ENCODE data around the gene USP11.
"Not testable (repeated sequence)": the region's sequence is repeated elsewhere in the genome, so short reads cannot be mapped to it uniquely, and the experiment has no call there.

USP11 gene

DNA sequence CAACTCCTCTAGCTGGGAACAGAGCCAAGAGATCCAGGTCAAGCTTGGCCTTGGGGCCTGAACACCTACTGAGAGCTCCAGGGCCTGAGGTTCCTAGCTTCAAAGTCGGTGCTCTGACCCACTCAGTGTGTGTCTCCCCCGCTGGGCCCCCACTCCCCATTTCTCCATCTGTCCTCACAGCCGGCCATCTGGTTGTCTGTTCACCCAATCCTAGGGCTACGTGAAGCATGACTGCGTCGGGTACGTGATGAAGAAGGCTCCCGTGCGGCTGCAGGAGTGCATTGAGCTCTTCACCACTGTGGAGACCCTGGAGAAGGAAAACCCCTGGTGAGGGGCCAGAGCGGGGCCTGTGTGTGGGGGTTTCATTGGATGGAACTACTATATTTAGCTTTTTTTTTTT, 12.3 kb downstream of the USP11 start:
- DNase-seq (ENCODE audit: low read depth, low spot score): no peak

DNA sequence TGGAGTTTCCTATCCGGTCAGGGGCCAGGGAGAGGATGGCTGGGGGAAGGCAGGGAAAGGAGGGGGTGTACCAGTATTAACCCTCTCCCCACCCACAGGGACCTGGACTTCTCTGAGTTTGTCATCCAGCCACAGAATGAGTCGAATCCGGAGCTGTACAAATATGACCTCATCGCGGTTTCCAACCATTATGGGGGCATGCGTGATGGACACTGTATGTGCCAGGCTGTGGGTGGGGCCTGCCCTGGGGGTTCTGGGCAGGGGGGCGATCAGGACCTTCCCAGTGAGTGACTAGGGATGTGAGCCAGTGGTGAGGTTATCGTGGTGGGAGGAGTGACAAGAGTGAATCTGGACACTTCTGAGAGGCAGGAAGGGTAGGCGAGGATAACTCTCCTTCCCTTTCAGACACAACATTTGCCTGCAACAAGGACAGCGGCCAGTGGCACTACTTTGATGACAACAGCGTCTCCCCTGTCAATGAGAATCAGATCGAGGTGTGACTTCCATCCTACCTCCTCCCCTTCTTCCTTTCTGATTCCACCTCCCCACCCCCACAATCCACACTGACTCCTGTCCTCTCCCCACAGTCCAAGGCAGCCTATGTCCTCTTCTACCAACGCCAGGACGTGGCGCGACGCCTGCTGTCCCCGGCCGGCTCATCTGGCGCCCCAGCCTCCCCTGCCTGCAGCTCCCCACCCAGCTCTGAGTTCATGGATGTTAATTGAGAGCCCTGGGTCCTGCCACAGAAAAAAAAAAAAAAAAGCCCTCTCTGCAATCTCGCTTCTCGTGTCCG, 14.6 kb downstream of the USP11 start:
- DNase-seq (ENCODE audit: low read depth, low spot score): no peak

DNA sequence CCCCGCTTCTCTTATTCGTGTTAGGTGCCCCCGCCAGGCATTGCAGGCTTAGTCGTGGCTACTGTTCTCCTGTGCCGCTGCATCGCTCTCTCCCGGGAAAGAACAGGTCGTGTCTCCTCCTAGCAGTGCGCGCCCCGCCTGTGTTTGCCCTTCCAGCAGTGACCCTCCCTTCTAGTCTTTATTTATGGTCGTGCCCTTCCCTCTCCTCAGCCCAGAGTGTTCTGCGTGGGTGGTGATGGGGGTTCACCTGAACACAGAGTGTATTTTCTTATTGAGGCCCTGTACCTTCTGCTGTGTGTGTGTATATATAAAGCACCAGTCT, 15.2 kb downstream of the USP11 start:
- DNase-seq (ENCODE audit: low read depth, low spot score): no peak

DNA sequence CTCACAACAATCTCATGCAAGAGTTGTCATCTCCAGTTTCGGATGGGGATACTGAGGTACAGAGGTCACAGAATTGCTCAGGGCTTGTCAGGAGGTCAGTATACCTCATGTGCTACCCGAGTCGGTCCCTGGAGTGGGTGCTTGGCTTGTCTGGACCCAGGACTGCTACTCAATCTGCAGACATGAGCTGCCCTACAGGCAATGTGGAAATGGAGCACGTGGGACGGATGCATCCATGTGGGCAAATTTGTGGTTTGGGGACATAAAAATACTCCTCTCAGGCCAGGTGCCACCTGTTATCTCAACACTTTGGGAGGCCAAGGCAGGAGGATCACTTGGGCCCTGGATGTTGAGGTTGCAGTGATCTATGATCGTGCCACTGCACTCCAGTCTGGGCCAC, 15.8 kb downstream of the USP11 start:
- DNase-seq (ENCODE audit: low read depth, low spot score): no peak

DNA sequence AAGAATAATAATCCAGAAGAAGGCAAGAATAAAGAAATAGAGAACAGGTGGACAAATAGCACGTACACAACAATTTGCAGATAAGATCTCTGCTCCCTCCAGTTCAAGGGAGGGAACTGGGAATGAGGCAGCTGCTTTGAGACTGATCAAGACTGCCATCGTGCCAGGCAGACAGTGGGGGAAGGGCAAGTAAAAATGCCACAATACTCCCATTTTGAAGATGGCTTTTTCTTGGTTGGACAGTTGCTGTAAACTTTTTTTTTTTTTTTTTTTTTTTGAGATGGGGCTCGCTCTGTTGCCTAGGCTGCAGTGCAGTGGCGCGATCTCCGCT, 17.2 kb downstream of the USP11 start:
- DNase-seq (ENCODE audit: low read depth, low spot score): no peak

DNA sequence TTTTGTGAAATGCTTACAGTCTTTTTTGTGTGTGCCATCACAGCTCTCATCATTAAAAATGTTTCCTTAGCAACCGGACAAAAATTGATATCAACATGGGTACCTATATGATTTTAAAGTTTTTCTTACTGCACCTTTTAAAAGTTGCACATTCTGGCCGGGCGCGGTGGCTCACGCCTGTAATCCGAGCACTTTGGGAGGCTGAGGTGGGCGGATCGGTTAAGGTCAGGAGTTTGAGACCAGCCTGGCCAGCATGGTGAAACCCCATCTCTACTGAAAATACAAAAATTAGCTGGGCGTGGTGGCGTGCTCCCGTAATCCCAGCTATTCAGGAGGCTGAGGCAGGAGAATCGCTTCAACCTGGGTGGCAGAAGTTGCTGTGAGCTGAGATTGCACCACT, 24.8 kb downstream of the USP11 start:
- not testable (repeated sequence) for DNase-seq (ENCODE audit: low read depth, low spot score)

DNA sequence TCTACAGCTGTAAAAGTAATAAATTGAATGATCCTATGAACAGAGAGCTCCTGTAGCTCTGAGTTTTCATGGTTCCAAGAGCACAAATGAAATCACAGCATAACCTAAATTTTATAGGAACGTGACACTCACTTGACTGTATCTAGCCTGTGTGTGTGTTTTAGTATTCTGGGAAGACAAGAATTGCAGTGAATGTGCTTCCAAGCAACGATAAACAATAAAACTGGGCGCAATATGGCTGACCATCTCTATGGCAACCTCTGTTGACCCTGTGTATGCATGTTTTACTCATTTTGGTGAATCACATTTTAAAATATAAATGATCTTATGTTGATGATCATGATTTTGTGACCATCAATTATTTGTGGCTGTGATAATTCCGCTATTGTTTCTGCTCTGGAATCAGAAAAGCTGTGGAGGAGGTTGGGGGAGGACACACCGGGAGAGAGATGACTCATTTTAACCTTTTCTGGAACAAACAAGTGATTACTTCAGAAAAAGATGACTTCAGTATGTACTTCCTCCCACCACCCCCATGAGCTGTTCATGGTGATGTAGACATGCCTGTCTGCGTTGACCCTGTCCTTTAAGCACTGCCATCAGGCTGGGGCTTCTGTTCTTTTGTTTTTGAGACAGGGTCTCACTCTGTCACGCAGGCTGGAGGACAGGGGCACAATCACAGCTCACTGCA, 31.8 kb downstream of the USP11 start:
- no peak for DNase-seq (ENCODE audit: low read depth, low spot score)

DNA sequence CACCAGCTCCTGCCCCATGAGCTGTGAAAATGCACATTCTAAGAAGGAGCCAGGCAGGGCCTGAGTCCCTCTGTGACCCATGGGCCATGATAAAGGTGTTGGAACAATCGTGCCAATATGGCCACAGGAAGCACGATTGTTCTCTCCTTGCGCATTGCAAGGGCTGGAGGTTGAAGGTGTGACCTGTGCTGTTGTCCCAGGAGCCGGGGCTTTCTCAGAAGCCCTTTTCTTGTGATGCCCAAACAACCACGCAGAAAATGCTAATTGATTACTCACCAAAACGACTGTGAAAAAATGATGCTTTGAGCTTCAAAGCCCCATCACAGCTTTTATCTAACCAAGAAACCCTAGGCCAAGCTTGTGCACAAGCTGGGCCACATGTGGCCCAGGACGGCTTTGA, 33.8 kb downstream of the USP11 start:
- DNase-seq (ENCODE audit: low read depth, low spot score): no peak

DNA sequence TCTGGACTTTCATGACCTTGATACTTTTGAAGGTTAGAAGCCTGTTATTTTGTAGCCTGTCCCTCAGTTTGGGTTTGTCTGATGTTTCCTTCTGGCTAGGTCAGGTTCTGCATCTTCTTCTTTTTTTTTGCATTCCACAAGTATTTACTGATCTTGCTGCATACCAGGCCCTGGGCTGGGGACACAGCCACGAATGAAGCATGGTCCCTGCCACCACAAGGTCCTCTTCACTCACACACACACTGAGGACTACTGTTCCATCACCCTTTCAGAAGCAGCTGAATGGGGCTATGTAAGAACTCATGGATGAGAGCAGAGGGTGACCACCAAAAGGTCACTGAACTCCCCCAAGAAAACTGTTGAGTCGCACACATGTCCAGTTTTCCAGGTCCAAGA, 39.2 kb downstream of the USP11 start:
- peak; percentile 9 for DNase-seq (ENCODE audit: low read depth, low spot score)

DNA sequence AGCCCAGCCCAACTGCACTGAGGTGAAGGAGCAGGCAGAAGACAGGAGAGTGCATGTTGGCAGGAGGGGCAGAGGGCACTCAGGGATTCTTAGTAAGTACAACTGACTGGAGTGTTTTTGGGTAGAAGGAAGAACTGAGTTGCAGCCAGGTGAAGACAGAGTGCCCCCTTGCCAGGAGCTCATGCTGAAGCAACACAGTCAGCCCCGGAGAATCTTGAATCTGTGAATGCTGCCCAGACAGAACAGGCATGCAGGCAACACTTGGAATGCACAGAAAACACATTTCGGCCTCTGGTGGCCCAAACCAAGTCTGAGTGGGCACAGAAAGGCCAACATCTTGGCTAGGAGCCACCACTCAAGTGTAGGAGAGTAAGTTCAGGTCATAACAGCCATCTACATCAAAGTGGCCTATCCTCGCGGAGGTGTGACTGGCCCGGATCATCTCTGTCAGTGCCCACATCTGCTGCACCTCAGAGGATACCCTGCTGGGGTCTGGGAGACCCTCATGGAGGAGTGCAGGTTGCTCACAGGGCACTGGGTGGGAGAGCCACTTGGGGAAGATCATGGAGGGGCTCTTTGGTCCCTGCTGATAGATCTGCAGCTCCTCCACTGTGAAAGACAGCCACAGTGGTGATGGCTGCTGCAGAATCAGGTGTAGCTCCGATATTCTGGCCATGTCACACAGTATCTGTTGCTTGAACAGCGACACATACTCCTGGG, 40.4 kb downstream of the USP11 start:
- no peak for DNase-seq (ENCODE audit: low read depth, low spot score)

DNA sequence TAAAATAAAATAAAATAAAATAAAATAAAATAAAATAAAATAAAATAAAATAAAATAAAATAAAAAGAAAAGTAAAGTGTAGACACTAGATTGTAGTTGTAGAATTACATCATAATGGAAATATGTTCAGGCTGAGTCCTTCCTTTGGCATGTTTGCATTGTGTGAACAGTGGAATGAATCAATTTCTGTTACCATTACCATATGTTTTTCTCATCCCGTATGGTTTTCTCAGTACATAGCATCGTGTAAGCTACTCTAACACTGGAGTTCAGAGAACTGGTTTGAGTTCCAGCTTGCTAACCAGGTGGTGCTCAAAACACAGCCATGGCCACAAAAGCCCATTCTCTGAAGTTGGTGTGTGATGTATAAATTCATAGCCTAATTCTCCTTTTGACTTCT, 45.9 kb downstream of the USP11 start:
- no peak for DNase-seq (ENCODE audit: low read depth, low spot score)

DNA sequence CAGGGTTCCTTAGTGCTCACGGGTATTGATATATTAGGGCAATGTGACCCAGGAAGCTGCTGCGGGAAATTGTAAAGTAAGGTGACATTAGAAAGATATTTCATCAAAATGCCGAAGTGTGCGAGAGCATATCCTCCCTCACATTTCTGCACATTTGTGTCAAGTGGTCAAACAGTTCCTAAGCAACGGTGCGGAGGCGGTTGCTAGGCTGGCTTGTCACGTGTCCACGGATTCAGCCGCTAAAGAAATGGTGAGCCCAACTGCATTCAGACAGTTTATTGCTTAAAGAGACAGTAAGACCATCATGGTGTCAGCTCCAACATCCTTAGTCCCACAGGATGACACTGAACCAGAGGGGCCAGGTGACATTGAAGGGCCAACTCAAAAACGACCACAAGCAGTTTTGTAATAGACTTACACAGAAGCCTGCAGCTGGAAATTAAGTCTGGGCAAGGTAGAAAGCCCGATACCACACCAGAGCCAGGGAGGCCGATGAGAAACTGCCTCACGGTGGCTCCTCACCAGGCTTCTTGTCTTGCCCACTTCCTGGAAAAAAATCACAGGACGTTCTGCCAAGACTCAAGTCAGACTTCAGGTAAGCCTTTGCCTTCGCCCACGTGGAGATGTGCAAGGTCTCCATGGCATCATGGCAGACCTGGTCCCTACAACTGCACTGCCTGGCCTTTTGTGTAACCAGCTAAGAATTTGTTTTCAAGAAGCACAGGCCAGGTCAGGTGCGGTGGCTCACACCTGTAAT, 50.4 kb downstream of the USP11 start:
- DNase-seq (ENCODE audit: low read depth, low spot score): no peak

DNA sequence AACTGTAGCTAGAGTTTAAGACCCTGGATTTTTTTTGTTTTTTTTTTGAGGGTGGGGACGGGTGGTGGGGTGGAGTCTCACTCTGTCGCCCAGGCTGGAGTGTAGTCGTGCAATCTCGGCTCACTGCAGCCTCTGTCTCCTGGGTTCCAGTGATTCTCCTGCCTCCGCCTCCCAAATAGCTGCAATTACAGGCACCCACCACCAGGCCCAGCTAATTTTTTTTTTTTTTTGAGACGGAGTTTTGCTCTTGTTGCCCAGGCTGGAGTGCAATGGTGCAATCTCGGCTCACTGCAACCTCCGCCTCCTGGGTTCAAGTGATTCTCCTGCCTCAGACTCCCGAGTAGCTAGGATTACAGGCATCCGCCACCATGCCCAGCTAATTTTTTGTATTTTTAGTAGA, 51.8 kb downstream of the USP11 start:
- not testable (repeated sequence) for DNase-seq (ENCODE audit: low read depth, low spot score)

DNA sequence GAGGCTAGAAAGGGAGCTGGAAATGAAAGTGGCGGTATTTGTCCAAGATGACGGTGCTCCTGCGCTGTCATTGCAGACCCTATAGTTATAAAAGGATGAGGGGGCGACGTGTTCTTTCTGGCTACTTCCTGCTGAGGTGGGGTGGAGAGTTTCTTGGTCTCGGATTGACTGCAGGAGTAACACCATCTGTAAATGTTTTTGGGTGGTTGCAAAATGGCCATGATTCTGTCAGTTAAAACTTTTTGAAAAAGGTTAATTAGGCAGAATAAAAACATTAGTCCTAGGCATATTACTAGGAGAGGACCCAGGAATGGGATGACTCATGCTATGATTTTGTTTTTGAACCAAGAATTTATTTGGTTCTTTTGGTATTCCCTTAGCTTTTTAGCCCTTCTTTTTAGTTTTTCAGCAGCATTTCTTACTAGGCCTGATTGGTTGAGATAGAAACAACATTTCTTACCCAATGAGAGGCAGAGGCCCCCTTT, 53.1 kb downstream of the USP11 start:
- DNase-seq (ENCODE audit: low read depth, low spot score): no peak

DNA sequence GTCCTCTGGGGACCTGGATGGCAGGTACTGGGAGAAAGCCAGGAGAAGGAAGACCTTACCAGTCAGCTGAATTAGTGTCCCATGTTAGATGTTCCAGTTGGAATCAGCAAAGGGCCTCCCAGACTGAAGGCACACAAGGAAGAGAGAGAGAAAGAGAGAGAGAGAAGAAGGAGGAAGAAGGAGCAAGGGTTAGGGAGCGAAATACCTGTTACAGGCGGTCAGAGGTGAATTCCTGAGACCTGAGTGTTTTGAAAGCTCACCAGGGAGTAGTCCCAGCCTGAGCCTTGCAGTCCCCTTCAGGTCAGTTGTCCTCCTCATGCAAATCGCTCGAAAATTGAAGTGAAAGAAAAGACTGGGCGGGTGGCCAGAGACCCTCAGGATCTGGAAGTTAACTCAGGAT, 60.3 kb downstream of the USP11 start:
- DNase-seq (ENCODE audit: low read depth, low spot score): no peak

DNA sequence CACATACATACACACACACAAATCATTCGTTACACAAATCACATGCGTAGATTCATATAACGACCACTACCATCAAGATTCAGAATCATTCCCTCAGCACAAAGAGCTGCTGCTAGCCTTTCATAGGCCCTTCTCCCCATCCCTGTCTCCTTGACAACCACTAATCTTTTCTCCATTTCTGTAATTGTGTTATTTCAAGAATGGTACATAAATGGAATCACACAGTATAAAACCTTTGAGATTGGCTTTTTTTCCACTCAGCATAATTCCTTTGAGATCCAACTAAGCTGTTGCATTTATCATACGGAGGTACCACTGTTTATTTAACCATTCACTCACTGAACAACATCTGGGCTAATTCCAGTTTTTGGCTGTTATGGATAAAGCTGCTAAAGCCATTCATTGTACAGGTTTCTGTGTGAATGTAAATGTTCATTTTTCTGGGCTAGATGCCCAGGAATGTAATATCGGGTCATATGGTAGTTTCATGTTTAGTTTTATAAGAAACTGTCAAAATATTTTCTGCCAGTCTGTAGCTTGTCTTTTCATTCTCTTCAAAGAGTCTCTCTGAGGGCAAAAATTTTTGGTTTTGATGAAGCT, 64.1 kb downstream of the USP11 start:
- DNase-seq (ENCODE audit: low read depth, low spot score): no peak

DNA sequence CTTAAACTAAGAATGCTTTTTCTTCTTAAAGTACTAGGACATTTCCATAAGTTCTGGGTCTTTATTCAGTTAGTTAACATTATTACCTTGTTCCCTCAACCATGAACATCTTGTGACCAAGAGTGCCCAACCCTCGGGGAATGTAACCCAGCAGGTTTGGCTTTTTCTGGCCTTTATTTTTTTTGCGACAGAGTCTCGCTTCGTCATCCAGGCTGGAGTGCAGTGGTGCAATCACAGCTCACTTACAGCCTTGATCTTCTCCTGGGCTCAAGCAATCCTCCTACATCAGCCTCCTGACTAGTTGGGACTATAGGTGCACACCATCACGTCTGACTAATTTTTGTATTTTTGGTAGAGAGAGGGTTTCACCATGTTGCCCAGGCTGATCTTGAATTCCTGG, 65.1 kb downstream of the USP11 start:
- DNase-seq (ENCODE audit: low read depth, low spot score): peak; percentile 75

Measured in ELF-1 (cell line).